ENCODE data around the gene KCNJ14. TPM values are rescaled to one million over a fixed set of nuclear protein-coding genes. Genes with fewer than 3 reads are reported as not detected.

KCNJ14 gene
- total RNA-seq: 1.7 TPM

- no peaks in the 10 kb centered on the region for H3K4me1 ChIP-seq (ENCODE audit: insufficient read depth, low read length)
- H3K27me3 ChIP-seq (ENCODE audit: insufficient read depth, low read length): no peaks in the 10 kb centered on the region
- H3K4me3 ChIP-seq (ENCODE audit: low read length): no peak within 1 kb of the TSS
- no peaks in the 10 kb centered on the region for H3K9me3 ChIP-seq (ENCODE audit: low read depth, low read length)
Measured at GRCh38 chr19:48455171-48455907, at the start of gene KCNJ14. KCNJ14 (plus strand) TSS chr19:48455574; CDS start chr19:48461725, 6,151 bp downstream.

GRCh38 chr19:48405850-48406249, 49.5 kb upstream of the KCNJ14 start:
- Histone ChIP-seq H3K4me3 (ENCODE audit: low read length) (no peak overlapping the region), H3K4me1 (ENCODE audit: insufficient read depth, low read length) (peaks cover 5% of the 10 kb centered on the region), H3K9me3 (ENCODE audit: low read depth, low read length) (no peaks in the 10 kb centered on the region), H3K27me3 (ENCODE audit: insufficient read depth, low read length) (no peaks in the 10 kb centered on the region)

DNA sequence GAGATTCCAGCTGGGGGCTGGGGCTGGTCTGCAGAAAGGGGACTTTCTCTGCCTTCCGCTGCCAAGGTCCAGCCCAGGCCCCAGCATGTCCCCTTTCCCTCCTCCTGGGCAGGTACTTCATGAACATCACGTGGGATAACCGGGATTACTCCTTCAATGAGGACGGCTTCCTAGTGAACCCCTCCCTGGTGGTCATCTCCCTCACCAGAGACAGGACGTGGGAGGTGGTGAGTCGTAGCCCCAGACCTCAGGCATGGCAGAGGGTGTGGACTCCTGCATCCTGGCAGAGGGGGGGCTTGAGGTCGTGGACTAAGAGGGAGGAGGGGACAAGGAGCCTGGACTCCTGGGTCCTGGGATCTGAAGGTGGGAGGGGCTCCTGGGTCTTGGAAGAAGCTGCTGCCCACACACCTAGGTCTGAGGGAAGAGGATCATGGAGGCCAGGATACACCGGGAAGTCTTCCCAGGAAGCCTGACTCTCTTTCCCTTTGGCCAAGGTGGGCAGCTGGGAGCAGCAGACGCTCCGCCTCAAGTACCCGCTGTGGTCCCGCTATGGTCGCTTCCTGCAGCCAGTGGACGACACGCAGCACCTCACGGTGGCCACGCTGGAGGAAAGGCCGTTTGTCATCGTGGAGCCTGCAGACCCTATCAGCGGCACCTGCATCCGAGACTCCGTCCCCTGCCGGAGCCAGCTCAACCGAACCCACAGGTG, 41.3 kb upstream of the KCNJ14 start:
- H3K4me3 ChIP-seq (ENCODE audit: low read length): no peak overlapping the region
- H3K9me3 ChIP-seq (ENCODE audit: low read depth, low read length): no peaks in the 10 kb centered on the region
- H3K4me1 ChIP-seq (ENCODE audit: insufficient read depth, low read length): peaks cover 18% of the 10 kb centered on the region
- peaks cover 7% of the 10 kb centered on the region for H3K27me3 ChIP-seq (ENCODE audit: insufficient read depth, low read length)

GRCh38 chr19:48415395-48415794, 40.0 kb upstream of the KCNJ14 start:
- Histone ChIP-seq H3K4me1 (ENCODE audit: insufficient read depth, low read length) (peaks cover 24% of the 10 kb centered on the region), H3K27me3 (ENCODE audit: insufficient read depth, low read length) (peaks cover 7% of the 10 kb centered on the region), H3K4me3 (ENCODE audit: low read length) (no peak overlapping the region), H3K9me3 (ENCODE audit: low read depth, low read length) (no peaks in the 10 kb centered on the region)

DNA sequence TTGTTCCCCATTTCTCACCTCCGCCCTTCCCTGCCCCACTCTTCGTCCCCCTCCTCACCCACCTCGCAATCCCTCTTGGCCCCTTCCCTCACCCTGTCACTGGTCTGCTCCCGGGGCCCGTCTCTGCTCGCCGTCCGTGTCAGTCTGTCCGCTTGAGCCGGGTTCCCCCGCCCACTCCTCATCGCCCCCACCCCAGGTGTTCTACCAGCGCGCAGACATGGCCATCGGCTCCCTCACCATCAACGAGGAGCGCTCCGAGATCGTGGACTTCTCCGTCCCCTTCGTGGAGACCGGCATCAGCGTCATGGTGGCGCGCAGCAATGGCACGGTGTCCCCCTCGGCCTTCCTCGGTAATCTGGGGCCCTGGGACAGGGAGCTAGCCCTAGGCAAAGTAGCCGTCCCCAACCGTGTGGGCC, 39.6 kb upstream of the KCNJ14 start:
- H3K27me3 ChIP-seq (ENCODE audit: insufficient read depth, low read length): peaks cover 7% of the 10 kb centered on the region
- no peak overlapping the region for H3K4me3 ChIP-seq (ENCODE audit: low read length)
- peaks cover 24% of the 10 kb centered on the region for H3K4me1 ChIP-seq (ENCODE audit: insufficient read depth, low read length)

DNA sequence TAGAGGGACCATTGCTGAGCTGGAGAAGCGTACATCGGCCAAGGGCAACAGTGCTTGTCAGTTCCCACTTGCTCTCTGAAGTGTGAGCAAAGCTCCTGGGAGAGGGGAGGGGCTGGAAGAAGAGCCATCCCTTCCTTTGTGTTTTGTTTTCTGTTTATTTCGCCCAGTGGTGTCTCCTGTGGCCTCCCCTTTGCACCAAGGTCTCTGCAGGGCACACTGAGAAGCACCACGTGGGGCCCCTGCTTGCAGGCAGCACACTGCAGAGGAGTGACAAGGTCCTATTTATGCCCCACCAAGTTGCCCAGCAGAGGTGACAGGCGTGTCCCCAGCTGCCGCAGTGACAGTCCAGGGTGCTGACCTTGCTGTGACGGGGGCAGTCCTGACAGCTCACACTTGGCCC, 38.0 kb upstream of the KCNJ14 start:
- Histone ChIP-seq H3K4me3 (ENCODE audit: low read length) (no peak overlapping the region), H3K4me1 (ENCODE audit: insufficient read depth, low read length) (peaks cover 24% of the 10 kb centered on the region), H3K27me3 (ENCODE audit: insufficient read depth, low read length) (peaks cover 7% of the 10 kb centered on the region), H3K9me3 (ENCODE audit: low read depth, low read length) (no peaks in the 10 kb centered on the region)

More for the DNA sequence above, 39.6 kb upstream of the KCNJ14 start:
- no peaks in the 10 kb centered on the region for H3K9me3 ChIP-seq (ENCODE audit: low read depth, low read length)

- H3K9me3 ChIP-seq (ENCODE audit: low read depth, low read length): no peaks in the 10 kb centered on the region
- H3K4me3 ChIP-seq (ENCODE audit: low read length): no peak overlapping the region
- peaks cover 24% of the 10 kb centered on the region for H3K4me1 ChIP-seq (ENCODE audit: insufficient read depth, low read length)
- H3K27me3 ChIP-seq (ENCODE audit: insufficient read depth, low read length): peaks cover 7% of the 10 kb centered on the region
Measured at GRCh38 chr19:48418317-48419064, 36.9 kb upstream of the KCNJ14 start.

- Histone ChIP-seq H3K4me1 (ENCODE audit: insufficient read depth, low read length) (peaks cover 24% of the 10 kb centered on the region), H3K27me3 (ENCODE audit: insufficient read depth, low read length) (peaks cover 5% of the 10 kb centered on the region), H3K4me3 (ENCODE audit: low read length) (no peak overlapping the region), H3K9me3 (ENCODE audit: low read depth, low read length) (no peaks in the 10 kb centered on the region)
Measured at GRCh38 chr19:48419158-48419920, 36.0 kb upstream of the KCNJ14 start.

- H3K4me3 ChIP-seq (ENCODE audit: low read length): no peak overlapping the region
- H3K27me3 ChIP-seq (ENCODE audit: insufficient read depth, low read length): no peaks in the 10 kb centered on the region
- H3K9me3 ChIP-seq (ENCODE audit: low read depth, low read length): no peaks in the 10 kb centered on the region
- H3K4me1 ChIP-seq (ENCODE audit: insufficient read depth, low read length): peaks cover 16% of the 10 kb centered on the region
Measured at GRCh38 chr19:48421548-48421947, 33.8 kb upstream of the KCNJ14 start.

GRCh38 chr19:48424694-48425219, 30.6 kb upstream of the KCNJ14 start:
- Histone ChIP-seq H3K4me3 (ENCODE audit: low read length) (no peak overlapping the region), H3K4me1 (ENCODE audit: insufficient read depth, low read length) (peaks cover 6% of the 10 kb centered on the region), H3K27me3 (ENCODE audit: insufficient read depth, low read length) (no peaks in the 10 kb centered on the region), H3K9me3 (ENCODE audit: low read depth, low read length) (no peaks in the 10 kb centered on the region)

DNA sequence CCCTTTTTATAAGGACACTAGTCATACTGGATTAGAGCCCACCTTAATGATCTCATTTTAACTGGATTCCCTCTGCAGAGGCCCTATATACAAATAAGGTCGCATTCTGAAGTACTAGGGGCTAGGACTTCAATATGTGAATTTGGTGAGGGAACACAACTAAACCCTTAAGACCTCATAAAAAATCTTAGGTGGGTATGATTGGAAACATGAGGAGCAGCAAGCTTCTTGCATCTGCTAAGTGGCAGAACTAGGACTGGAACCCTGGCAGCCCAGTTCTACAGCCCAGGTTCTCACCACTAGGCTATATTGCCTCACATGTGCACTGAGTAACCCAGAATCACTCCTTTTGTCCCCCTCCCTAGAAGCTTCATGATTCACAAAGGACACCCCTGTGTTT, 26.7 kb upstream of the KCNJ14 start:
- no peak overlapping the region for H3K4me3 ChIP-seq (ENCODE audit: low read length)
- H3K9me3 ChIP-seq (ENCODE audit: low read depth, low read length): no peaks in the 10 kb centered on the region
- no peaks in the 10 kb centered on the region for H3K27me3 ChIP-seq (ENCODE audit: insufficient read depth, low read length)
- H3K4me1 ChIP-seq (ENCODE audit: insufficient read depth, low read length): peaks cover 6% of the 10 kb centered on the region

DNA sequence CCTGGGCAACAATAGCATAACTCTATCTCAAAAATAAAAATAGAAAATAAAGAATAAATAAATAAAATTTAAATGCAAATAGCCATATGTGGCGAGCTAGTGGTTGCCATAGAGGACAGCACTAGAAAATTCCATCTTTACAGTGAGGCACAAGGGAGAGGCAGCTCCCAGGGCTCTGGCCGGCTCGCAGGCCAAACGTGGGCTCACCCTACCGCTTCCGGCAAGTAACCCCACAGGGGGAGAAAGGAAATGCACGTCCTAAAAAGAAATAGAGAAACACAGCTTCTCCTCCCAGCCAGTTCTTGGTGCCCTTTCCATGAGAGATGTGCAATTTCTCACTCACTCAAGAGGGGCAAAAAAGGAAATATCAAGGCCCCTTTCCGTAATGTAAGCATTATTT, 22.0 kb upstream of the KCNJ14 start:
- H3K4me3 ChIP-seq (ENCODE audit: low read length): no peak overlapping the region
- no peaks in the 10 kb centered on the region for H3K9me3 ChIP-seq (ENCODE audit: low read depth, low read length)

GRCh38 chr19:48436586-48436985, 18.8 kb upstream of the KCNJ14 start:
- peaks cover 4% of the 10 kb centered on the region for H3K27me3 ChIP-seq (ENCODE audit: insufficient read depth, low read length)
- no peak overlapping the region for H3K4me3 ChIP-seq (ENCODE audit: low read length)
- no peaks in the 10 kb centered on the region for H3K9me3 ChIP-seq (ENCODE audit: low read depth, low read length)
- no peaks in the 10 kb centered on the region for H3K4me1 ChIP-seq (ENCODE audit: insufficient read depth, low read length)

More for the DNA sequence above, 22.0 kb upstream of the KCNJ14 start:
- Histone ChIP-seq H3K4me1 (ENCODE audit: insufficient read depth, low read length) (no peaks in the 10 kb centered on the region), H3K27me3 (ENCODE audit: insufficient read depth, low read length) (no peaks in the 10 kb centered on the region)

GRCh38 chr19:48441360-48442050, 13.9 kb upstream of the KCNJ14 start:
- peaks cover 25% of the 10 kb centered on the region for H3K4me1 ChIP-seq (ENCODE audit: insufficient read depth, low read length)

More at GRCh38 chr19:48441360-48442050, 13.9 kb upstream of the KCNJ14 start:
- Histone ChIP-seq H3K4me3 (ENCODE audit: low read length) (no peak overlapping the region), H3K9me3 (ENCODE audit: low read depth, low read length) (no peaks in the 10 kb centered on the region), H3K27me3 (ENCODE audit: insufficient read depth, low read length) (peaks cover 25% of the 10 kb centered on the region)
